ENCODE measurements around the gene CSK.

DNA sequence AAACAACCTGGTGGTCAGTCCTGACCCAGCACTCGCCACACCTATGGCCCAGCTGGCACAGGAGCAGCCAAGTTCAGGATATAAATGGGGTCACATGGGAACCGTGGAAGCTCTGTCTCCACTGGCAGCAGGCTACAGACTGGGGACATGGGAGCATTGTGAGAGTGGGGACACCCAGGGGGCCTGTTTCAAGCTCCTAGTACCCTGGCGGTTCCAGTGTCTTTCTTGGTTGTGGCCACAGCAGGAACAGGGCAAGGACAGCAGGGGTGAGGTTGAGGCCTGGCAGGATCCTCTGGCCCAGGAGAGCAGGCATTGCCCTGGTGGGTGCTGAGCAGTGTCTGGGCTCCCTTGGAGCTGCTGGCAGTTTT lies 1.9 kb downstream of the CSK start:
- TF ChIP-seq, protein P1, sequence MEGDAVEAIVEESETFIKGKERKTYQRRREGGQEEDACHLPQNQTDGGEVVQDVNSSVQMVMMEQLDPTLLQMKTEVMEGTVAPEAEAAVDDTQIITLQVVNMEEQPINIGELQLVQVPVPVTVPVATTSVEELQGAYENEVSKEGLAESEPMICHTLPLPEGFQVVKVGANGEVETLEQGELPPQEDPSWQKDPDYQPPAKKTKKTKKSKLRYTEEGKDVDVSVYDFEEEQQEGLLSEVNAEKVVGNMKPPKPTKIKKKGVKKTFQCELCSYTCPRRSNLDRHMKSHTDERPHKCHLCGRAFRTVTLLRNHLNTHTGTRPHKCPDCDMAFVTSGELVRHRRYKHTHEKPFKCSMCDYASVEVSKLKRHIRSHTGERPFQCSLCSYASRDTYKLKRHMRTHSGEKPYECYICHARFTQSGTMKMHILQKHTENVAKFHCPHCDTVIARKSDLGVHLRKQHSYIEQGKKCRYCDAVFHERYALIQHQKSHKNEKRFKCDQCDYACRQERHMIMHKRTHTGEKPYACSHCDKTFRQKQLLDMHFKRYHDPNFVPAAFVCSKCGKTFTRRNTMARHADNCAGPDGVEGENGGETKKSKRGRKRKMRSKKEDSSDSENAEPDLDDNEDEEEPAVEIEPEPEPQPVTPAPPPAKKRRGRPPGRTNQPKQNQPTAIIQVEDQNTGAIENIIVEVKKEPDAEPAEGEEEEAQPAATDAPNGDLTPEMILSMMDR (IDR thresholded peaks at IDR 0.05; ENCODE audit: low read length), result no peak
- TF ChIP-seq EZH2 (optimal IDR thresholded peaks at IDR 0.05; ENCODE audit: low read depth, low read length), result no peak
